Fibroblast of lung (primary cell): ENCODE data around the gene PRC1. TPM values are rescaled to one million over a fixed set of nuclear protein-coding genes. Genes with fewer than 3 reads are reported as not detected.
A peak's percentile ranks its signal among the peaks of the same experiment; 100 is the strongest.

Experiments used
- DNase-seq, 2 donors: peaks; one replicate each; pipeline versions ENCODE4 v3.0.0 to v3.0.0-alpha.2; 2010; ENCODE audit warnings: low read depth in 2 of 2
- H2AFZ ChIP-seq: 2 replicates; pipeline ENCODE4 v1.5.1; 2012; ENCODE audit warnings: low read length, control low read depth, inconsistent platforms
- H3K27ac ChIP-seq: 2 replicates; pipeline ENCODE4 v1.5.1; 2011; ENCODE audit warnings: low read length, control low read depth; ENCODE audit not compliant: insufficient read depth
- H3K27me3 ChIP-seq: 2 replicates; pipeline ENCODE4 v1.5.1; 2011; ENCODE audit warnings: mild to moderate bottlenecking, low read length; ENCODE audit not compliant: control insufficient read depth, insufficient read depth
- H3K36me3 ChIP-seq: 2 replicates; pipeline ENCODE4 v1.5.1; 2011; ENCODE audit warnings: low read length; ENCODE audit not compliant: control insufficient read depth, insufficient read depth
- H3K4me1 ChIP-seq: 2 replicates; pipeline ENCODE4 v1.5.1; 2011; ENCODE audit warnings: low read length; ENCODE audit not compliant: control insufficient read depth, insufficient read depth; ENCODE audit errors: extremely low read depth
- H3K4me2 ChIP-seq: 2 replicates; pipeline ENCODE4 v1.5.1; 2011; ENCODE audit warnings: low read length, control low read depth; ENCODE audit not compliant: insufficient read depth; ENCODE audit errors: extremely low read depth
- H3K4me3 ChIP-seq, 4 experiments: fragments of 200-600 bp in 1 of 4; sonication (generic) in 1 of 4; replicated peaks in 1 of 4; 2 replicates each; pipeline ENCODE4 v1.5.1; 2011 to 2016; ENCODE audit warnings: low read length in 4 of 4, low read depth in 3 of 4, mild to moderate bottlenecking in 3 of 4, control low read depth in 2 of 4, inconsistent platforms in 1 of 4, mixed read lengths in 1 of 4; ENCODE audit not compliant: insufficient read depth in 1 of 4; ENCODE audit errors: control extremely low read depth in 1 of 4
- H3K79me2 ChIP-seq: 2 replicates; pipeline ENCODE4 v1.5.1; 2012; ENCODE audit warnings: mild to moderate bottlenecking, low read length, inconsistent platforms; ENCODE audit not compliant: control insufficient read depth, insufficient read depth
- H3K9ac ChIP-seq: 2 replicates; pipeline ENCODE4 v1.5.1; 2011; ENCODE audit warnings: mild to moderate bottlenecking, low read length, control low read depth; ENCODE audit not compliant: insufficient read depth
- H3K9me3 ChIP-seq: 2 replicates; pipeline ENCODE4 v1.5.1; 2012; ENCODE audit warnings: low read depth, low read length; ENCODE audit not compliant: control insufficient read depth, insufficient read depth
- H4K20me1 ChIP-seq: 2 replicates; pipeline ENCODE4 v1.5.1; 2011; ENCODE audit warnings: low read length; ENCODE audit not compliant: control insufficient read depth, insufficient read depth; ENCODE audit errors: extremely low read depth
- EZH2 ChIP-seq: IDR thresholded peaks from 2 replicates; pipeline ENCODE4 v1.5.1; 2012; ENCODE audit warnings: low read length, control low read depth, mild to moderate bottlenecking; ENCODE audit errors: missing control alignments
- polyA plus RNA-seq, 2 donors: library from polyadenylated mRNA; depleted of rRNA in 1 of 2; stranded (reverse) in 1 of 2; unstranded in 1 of 2; fragments of >200 nt; gene quantifications; 2 replicates each; pipeline ENCODE4 v1.2.1, GENCODE V29; 2011 to 2012; ENCODE audit warnings: missing spikeins in 1 of 2
- total RNA-seq: library from RNA; depleted of rRNA; stranded (reverse); fragments of >200 nt; gene quantifications from 2 replicates; pipeline ENCODE4 v1.2.1, GENCODE V29; 2014
- TF ChIP-seq, protein P1 (sequence below), 2 donors: IDR thresholded peaks in 1 of 2; conservative IDR thresholded peaks in 1 of 2; 1 replicate in 1 of 2; 2 replicates in 1 of 2; pipeline ENCODE4 v1.5.1; 2011 to 2012; ENCODE audit warnings: low read length in 2 of 2, control low read depth in 1 of 2, inconsistent platforms in 1 of 2, low read depth in 1 of 2, mild to moderate bottlenecking in 1 of 2

Gene PRC1
- total and polyA plus RNA-seq, 2 donors (not counting 1 experiment from before 2014, with no cell fraction given) = 57.8 to 60.5 TPM

GRCh38 chr15:91001209-91001608 lies 6.9 kb upstream of the PRC1 start:
- Histone ChIP-seq H4K20me1 (no peaks in the 10 kb centered on the region), H3K79me2 (no peaks in the 10 kb centered on the region), H3K4me2 (no peak overlapping the region), H3K4me3 (no peak overlapping the region), H2AFZ (no peak overlapping the region), H3K27me3 (no peaks in the 10 kb centered on the region), H3K27ac (no peak overlapping the region), H3K36me3 (peaks cover 18% of the 10 kb centered on the region), H3K9me3 (no peaks in the 10 kb centered on the region), H3K9ac (no peak overlapping the region), H3K4me1 (no peaks in the 10 kb centered on the region)
- DNase-seq = no peak
- no peak for TF ChIP-seq EZH2

DNA sequence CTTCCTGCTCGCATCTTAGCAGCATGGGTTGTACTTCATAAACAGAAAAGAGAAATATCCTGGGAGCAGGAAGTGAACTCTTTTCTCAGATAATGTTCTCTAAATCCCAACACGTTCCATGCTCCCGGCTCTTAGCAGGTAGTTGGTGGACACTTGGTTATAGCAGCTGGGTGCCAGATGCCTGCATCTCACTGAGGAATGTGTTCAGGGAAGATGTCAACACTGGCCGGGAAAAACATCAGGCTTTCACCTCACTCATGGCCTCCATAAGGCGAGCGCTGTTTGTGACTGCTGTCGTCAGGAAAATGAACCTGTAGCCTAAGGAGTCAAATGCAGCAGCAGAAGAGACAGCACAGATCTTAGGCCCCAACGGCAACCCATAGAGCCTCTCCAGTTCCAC lies 4.4 kb upstream of the PRC1 start:
- DNase-seq = no peak
- no peaks in the 10 kb centered on the region for H4K20me1 ChIP-seq
- no peak overlapping the region for H3K27ac ChIP-seq
- TF ChIP-seq, protein P1, sequence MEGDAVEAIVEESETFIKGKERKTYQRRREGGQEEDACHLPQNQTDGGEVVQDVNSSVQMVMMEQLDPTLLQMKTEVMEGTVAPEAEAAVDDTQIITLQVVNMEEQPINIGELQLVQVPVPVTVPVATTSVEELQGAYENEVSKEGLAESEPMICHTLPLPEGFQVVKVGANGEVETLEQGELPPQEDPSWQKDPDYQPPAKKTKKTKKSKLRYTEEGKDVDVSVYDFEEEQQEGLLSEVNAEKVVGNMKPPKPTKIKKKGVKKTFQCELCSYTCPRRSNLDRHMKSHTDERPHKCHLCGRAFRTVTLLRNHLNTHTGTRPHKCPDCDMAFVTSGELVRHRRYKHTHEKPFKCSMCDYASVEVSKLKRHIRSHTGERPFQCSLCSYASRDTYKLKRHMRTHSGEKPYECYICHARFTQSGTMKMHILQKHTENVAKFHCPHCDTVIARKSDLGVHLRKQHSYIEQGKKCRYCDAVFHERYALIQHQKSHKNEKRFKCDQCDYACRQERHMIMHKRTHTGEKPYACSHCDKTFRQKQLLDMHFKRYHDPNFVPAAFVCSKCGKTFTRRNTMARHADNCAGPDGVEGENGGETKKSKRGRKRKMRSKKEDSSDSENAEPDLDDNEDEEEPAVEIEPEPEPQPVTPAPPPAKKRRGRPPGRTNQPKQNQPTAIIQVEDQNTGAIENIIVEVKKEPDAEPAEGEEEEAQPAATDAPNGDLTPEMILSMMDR (conservative IDR thresholded peaks at IDR 0.05 in 1 of 2, IDR thresholded peaks at IDR 0.05 in 1 of 2; ENCODE audit: low read depth in 1 of 2, low read length in 2 of 2) = no peak
- TF ChIP-seq EZH2 = no peak
- H3K4me3 ChIP-seq = no peak overlapping the region
- H3K9ac ChIP-seq = no peak overlapping the region
- H3K4me2 ChIP-seq = no peak overlapping the region
- H3K79me2 ChIP-seq = peaks cover 6% of the 10 kb centered on the region
- H3K27me3 ChIP-seq = no peaks in the 10 kb centered on the region
- no peaks in the 10 kb centered on the region for H3K4me1 ChIP-seq
- no peaks in the 10 kb centered on the region for H3K9me3 ChIP-seq
- peaks cover 18% of the 10 kb centered on the region for H3K36me3 ChIP-seq
- no peak overlapping the region for H2AFZ ChIP-seq

DNA sequence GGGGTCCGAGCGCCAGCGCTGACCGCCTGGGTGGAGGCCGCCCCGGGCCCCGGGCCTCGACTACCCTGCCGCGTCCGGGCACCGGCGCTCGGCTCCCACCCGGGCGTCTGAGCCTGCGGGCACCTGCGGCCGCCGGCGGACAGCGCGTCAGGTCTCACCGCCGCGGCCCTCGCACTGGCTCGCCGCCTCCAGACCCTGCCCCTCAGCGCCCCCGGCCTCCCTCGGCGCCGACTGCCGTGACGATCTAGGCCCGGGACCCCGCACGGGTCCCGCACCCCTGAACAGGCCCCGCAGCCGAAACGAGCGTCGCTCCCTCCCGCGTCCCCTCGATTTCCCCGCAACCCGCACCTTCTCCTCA lies 297 bp downstream of the PRC1 start:
- no peak for TF ChIP-seq EZH2
- TF ChIP-seq, protein P1 (conservative IDR thresholded peaks at IDR 0.05 in 1 of 2, IDR thresholded peaks at IDR 0.05 in 1 of 2; ENCODE audit: low read depth in 1 of 2, low read length in 2 of 2) = no peak
- peak overlapping the region; percentile 87 for H3K27ac ChIP-seq
- H3K27me3 ChIP-seq = no peaks in the 10 kb centered on the region
- H3K4me3 ChIP-seq = peak overlapping the region; percentile 77 to 97 (median 96)
- H3K9ac ChIP-seq = peak overlapping the region; percentile 88
- DNase-seq = peak in 1 of 2 donors; percentile 6
- H3K79me2 ChIP-seq = peaks cover 51% of the 10 kb centered on the region
- H2AFZ ChIP-seq = peak overlapping the region; percentile 95
- H3K4me2 ChIP-seq = peak overlapping the region; percentile 84
- H3K4me1 ChIP-seq = no peaks in the 10 kb centered on the region
- peaks cover 2% of the 10 kb centered on the region for H3K36me3 ChIP-seq
- no peaks in the 10 kb centered on the region for H4K20me1 ChIP-seq
- H3K9me3 ChIP-seq = no peaks in the 10 kb centered on the region
